Liver (tissue), 9 donors: Measurements from ENCODE around the gene RPS10. TPM values are rescaled to one million over a fixed set of nuclear protein-coding genes. Genes with fewer than 3 reads are reported as not detected.

Experiments
- DNase-seq: peaks from one replicate; pipeline ENCODE4 v3.0.0-alpha.2; 2017; ENCODE audit warnings: low spot score
- H3K27ac ChIP-seq, 2 donors: one replicate each; pipeline ENCODE4 v1.7.0; 2013; ENCODE audit warnings: inconsistent platforms in 2 of 2, low read length in 2 of 2, control low read depth in 1 of 2, low read depth in 1 of 2, mild to moderate bottlenecking in 1 of 2
- H3K27me3 ChIP-seq, 4 donors: one replicate each; pipeline versions ENCODE4 v1.6.1 to v1.7.0; 2013; ENCODE audit warnings: low read length in 3 of 4, inconsistent platforms in 1 of 4, mild to moderate bottlenecking in 1 of 4, moderate library complexity in 1 of 4; ENCODE audit not compliant: control insufficient read depth in 4 of 4, insufficient read depth in 4 of 4
- H3K36me3 ChIP-seq, 4 donors: one replicate each; pipeline versions ENCODE4 v1.6.1 to v1.7.0; 2013; ENCODE audit warnings: low read length in 3 of 4, mild to moderate bottlenecking in 3 of 4, low read depth in 1 of 4, moderate library complexity in 1 of 4; ENCODE audit not compliant: control insufficient read depth in 4 of 4, insufficient read depth in 3 of 4
- H3K4me1 ChIP-seq, 4 donors: one replicate each; pipeline versions ENCODE4 v1.6.1 to v1.7.0; 2013; ENCODE audit warnings: low read length in 3 of 4, mild to moderate bottlenecking in 3 of 4, moderate library complexity in 1 of 4; ENCODE audit not compliant: control insufficient read depth in 4 of 4, insufficient read depth in 4 of 4
- H3K4me3 ChIP-seq, 3 donors: one replicate each; pipeline versions ENCODE4 v1.6.1 to v1.7.0; 2013; ENCODE audit warnings: low read length in 3 of 3, control low read depth in 1 of 3, low read depth in 1 of 3, mild to moderate bottlenecking in 1 of 3
- H3K9ac ChIP-seq, 2 donors: one replicate each; pipeline ENCODE4 v1.7.0; 2013; ENCODE audit warnings: low read length in 2 of 2, mild to moderate bottlenecking in 2 of 2, moderate library complexity in 2 of 2, control low read depth in 1 of 2, low read depth in 1 of 2
- H3K9me3 ChIP-seq, 4 donors: one replicate each; pipeline versions ENCODE4 v1.6.1 to v1.7.0; 2013; ENCODE audit warnings: low read length in 3 of 4; ENCODE audit not compliant: control insufficient read depth in 4 of 4
- EGR1 ChIP-seq, 2 donors: IDR thresholded peaks; 2 replicates each; pipeline ENCODE4 v1.6.1; 2016 to 2018; ENCODE audit warnings: antibody characterized with exemption in 2 of 2, low read depth in 2 of 2
- FOXA1 ChIP-seq: IDR thresholded peaks from 2 replicates; pipeline ENCODE4 v1.6.1; 2016; ENCODE audit warnings: antibody characterized with exemption
- FOXA2 ChIP-seq: IDR thresholded peaks from 2 replicates; pipeline ENCODE4 v1.6.1; 2016; ENCODE audit warnings: antibody characterized with exemption
- GABPA ChIP-seq, 2 donors: IDR thresholded peaks in 1 of 2; conservative IDR thresholded peaks in 1 of 2; 2 replicates each; pipeline ENCODE4 v1.6.1; 2016; ENCODE audit warnings: antibody characterized with exemption in 2 of 2, mild to moderate bottlenecking in 1 of 2, moderate library complexity in 1 of 2
- HNF4A ChIP-seq, 2 donors: conservative IDR thresholded peaks; 2 replicates each; pipeline ENCODE4 v1.6.1; 2016; ENCODE audit warnings: antibody characterized with exemption in 2 of 2, mild to moderate bottlenecking in 2 of 2
- HNF4G ChIP-seq: IDR thresholded peaks from 2 replicates; pipeline ENCODE4 v1.6.1; 2016; ENCODE audit warnings: antibody characterized with exemption
- JUND ChIP-seq, 2 donors: IDR thresholded peaks; 2 replicates each; pipeline ENCODE4 v1.6.1; 2016; ENCODE audit warnings: antibody characterized with exemption in 2 of 2
- NR2F2 ChIP-seq: IDR thresholded peaks from 2 replicates; pipeline ENCODE4 v1.6.1; 2016; ENCODE audit warnings: antibody characterized with exemption
- RAD21 ChIP-seq, 2 donors: IDR thresholded peaks; 2 replicates each; pipeline ENCODE4 v1.6.1; 2016; ENCODE audit warnings: antibody characterized with exemption in 2 of 2, mild to moderate bottlenecking in 2 of 2
- RXRA ChIP-seq, 2 donors: IDR thresholded peaks; 2 replicates each; pipeline ENCODE4 v1.6.1; 2017 to 2018; ENCODE audit warnings: antibody characterized with exemption in 2 of 2, mild to moderate bottlenecking in 1 of 2
- SP1 ChIP-seq: IDR thresholded peaks from 2 replicates; pipeline ENCODE4 v1.6.1; 2018; ENCODE audit warnings: antibody characterized with exemption, mild to moderate bottlenecking
- TAF1 ChIP-seq: conservative IDR thresholded peaks from 2 replicates; pipeline ENCODE4 v1.6.1; 2016; ENCODE audit warnings: antibody characterized with exemption, mild to moderate bottlenecking
- YY1 ChIP-seq: IDR thresholded peaks from 2 replicates; pipeline ENCODE4 v1.6.1; 2016; ENCODE audit warnings: antibody characterized with exemption, mild to moderate bottlenecking
- WGBS: extraction: QIAGEN DNeasy Blood & Tissue Kit; methylation state at CpG from one replicate; pipeline ENCODE4 v1.1.7; 2013; 5-methylcytosine and 5-hydroxymethylcytosine counted together
- polyA plus RNA-seq, 2 donors: library from polyadenylated mRNA; stranded (reverse) in 1 of 2; unstranded in 1 of 2; fragments of 200-250 nt in 1 of 2; fragments of >200 nt in 1 of 2; fragmentation: Nextera tagmentation in 1 of 2; extraction: Ambion mirVana in 1 of 2; gene quantifications; one replicate each; pipeline versions ENCODE4 v1.2.1 to v1.2.3, GENCODE V29; 2013 to 2015
- total RNA-seq, 2 donors: library from RNA; depleted of rRNA; stranded (reverse); fragments of >200 nt; gene quantifications; one replicate each; pipeline ENCODE4 v1.2.3, GENCODE V29; 2014
- TF ChIP-seq, protein P1 (sequence below): fragments of 150-350 bp; IDR thresholded peaks from 2 replicates; pipeline ENCODE4 v1.5.1; 2017; ENCODE audit warnings: improper control_type of control experiment, low read depth, low read length; ENCODE audit not compliant: missing input control
- TF ChIP-seq, protein P2 (sequence below): IDR thresholded peaks from 2 replicates; pipeline ENCODE4 v1.6.1; 2016; ENCODE audit warnings: antibody characterized with exemption
- TF ChIP-seq, protein P3 (sequence below): IDR thresholded peaks from 2 replicates; pipeline ENCODE4 v1.6.1; 2016; ENCODE audit warnings: antibody characterized with exemption
- TF ChIP-seq, protein P4 (sequence below): IDR thresholded peaks from 2 replicates; pipeline ENCODE4 v1.6.1; 2016; ENCODE audit warnings: antibody characterized with exemption, mild to moderate bottlenecking
- TF ChIP-seq, protein P5 (sequence below): IDR thresholded peaks from 2 replicates; pipeline ENCODE4 v1.6.1; 2016; ENCODE audit warnings: antibody characterized with exemption
- donor health status: healthy.
- donor health status: healthy.
- donor health status: healthy.
- donor health status: healthy.
- donor health status: healthy.

RPS10 gene
- total and polyA plus RNA-seq, 4 donors: 294 to 970 (median 832) TPM

DNA sequence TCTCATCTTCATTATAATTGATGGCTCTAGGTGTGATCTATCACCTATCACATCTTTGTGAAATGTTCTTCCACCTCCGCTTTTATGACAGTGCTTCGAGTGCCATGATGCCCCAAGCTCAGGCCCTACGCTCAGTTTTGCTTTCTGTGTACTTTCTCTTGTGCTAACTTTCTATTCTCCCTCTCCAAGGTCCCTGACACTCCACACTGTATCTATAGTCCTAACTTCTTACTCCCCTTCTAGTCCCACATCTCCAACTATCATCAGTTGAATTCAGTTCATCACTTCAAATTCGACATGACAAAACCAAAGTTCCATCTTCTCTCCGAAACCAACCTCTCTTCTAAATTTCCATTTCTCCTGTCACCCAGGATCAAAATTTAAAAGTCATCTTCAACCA is 50.0 kb downstream of the RPS10 start:
- Histone ChIP-seq H3K36me3 (no peaks in the 10 kb centered on the region), H3K4me1 (peaks cover 0 to 4% (median 0%) of the 10 kb centered on the region in 4 donors), H3K27me3 (no peaks in the 10 kb centered on the region)

More for the DNA sequence above, 50.0 kb downstream of the RPS10 start:
- H3K9ac ChIP-seq: no peak overlapping the region
- 98% methylated on average over 5 of the region's 5 CpGs for WGBS
- TF ChIP-seq YY1 (no peak), FOXA2 (no peak), FOXA1 (no peak), RXRA (IDR thresholded peaks at IDR 0.05) (no peak), JUND (IDR thresholded peaks at IDR 0.05) (no peak), EGR1 (IDR thresholded peaks at IDR 0.05; ENCODE audit: low read depth in 2 of 2) (no peak), NR2F2 (no peak), HNF4A (conservative IDR thresholded peaks at IDR 0.05) (no peak), TAF1 (no peak), SP1 (no peak), GABPA (IDR thresholded peaks at IDR 0.05 in 1 of 2, conservative IDR thresholded peaks at IDR 0.05 in 1 of 2) (no peak), RAD21 (IDR thresholded peaks at IDR 0.05) (no peak), HNF4G (no peak)
- TF ChIP-seq, protein P1, sequence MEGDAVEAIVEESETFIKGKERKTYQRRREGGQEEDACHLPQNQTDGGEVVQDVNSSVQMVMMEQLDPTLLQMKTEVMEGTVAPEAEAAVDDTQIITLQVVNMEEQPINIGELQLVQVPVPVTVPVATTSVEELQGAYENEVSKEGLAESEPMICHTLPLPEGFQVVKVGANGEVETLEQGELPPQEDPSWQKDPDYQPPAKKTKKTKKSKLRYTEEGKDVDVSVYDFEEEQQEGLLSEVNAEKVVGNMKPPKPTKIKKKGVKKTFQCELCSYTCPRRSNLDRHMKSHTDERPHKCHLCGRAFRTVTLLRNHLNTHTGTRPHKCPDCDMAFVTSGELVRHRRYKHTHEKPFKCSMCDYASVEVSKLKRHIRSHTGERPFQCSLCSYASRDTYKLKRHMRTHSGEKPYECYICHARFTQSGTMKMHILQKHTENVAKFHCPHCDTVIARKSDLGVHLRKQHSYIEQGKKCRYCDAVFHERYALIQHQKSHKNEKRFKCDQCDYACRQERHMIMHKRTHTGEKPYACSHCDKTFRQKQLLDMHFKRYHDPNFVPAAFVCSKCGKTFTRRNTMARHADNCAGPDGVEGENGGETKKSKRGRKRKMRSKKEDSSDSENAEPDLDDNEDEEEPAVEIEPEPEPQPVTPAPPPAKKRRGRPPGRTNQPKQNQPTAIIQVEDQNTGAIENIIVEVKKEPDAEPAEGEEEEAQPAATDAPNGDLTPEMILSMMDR: no peak
- TF ChIP-seq, protein P2, sequence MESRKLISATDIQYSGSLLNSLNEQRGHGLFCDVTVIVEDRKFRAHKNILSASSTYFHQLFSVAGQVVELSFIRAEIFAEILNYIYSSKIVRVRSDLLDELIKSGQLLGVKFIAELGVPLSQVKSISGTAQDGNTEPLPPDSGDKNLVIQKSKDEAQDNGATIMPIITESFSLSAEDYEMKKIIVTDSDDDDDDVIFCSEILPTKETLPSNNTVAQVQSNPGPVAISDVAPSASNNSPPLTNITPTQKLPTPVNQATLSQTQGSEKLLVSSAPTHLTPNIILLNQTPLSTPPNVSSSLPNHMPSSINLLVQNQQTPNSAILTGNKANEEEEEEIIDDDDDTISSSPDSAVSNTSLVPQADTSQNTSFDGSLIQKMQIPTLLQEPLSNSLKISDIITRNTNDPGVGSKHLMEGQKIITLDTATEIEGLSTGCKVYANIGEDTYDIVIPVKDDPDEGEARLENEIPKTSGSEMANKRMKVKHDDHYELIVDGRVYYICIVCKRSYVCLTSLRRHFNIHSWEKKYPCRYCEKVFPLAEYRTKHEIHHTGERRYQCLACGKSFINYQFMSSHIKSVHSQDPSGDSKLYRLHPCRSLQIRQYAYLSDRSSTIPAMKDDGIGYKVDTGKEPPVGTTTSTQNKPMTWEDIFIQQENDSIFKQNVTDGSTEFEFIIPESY: no peak
- TF ChIP-seq, protein P3, sequence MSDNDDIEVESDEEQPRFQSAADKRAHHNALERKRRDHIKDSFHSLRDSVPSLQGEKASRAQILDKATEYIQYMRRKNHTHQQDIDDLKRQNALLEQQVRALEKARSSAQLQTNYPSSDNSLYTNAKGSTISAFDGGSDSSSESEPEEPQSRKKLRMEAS: no peak
- TF ChIP-seq, protein P4, sequence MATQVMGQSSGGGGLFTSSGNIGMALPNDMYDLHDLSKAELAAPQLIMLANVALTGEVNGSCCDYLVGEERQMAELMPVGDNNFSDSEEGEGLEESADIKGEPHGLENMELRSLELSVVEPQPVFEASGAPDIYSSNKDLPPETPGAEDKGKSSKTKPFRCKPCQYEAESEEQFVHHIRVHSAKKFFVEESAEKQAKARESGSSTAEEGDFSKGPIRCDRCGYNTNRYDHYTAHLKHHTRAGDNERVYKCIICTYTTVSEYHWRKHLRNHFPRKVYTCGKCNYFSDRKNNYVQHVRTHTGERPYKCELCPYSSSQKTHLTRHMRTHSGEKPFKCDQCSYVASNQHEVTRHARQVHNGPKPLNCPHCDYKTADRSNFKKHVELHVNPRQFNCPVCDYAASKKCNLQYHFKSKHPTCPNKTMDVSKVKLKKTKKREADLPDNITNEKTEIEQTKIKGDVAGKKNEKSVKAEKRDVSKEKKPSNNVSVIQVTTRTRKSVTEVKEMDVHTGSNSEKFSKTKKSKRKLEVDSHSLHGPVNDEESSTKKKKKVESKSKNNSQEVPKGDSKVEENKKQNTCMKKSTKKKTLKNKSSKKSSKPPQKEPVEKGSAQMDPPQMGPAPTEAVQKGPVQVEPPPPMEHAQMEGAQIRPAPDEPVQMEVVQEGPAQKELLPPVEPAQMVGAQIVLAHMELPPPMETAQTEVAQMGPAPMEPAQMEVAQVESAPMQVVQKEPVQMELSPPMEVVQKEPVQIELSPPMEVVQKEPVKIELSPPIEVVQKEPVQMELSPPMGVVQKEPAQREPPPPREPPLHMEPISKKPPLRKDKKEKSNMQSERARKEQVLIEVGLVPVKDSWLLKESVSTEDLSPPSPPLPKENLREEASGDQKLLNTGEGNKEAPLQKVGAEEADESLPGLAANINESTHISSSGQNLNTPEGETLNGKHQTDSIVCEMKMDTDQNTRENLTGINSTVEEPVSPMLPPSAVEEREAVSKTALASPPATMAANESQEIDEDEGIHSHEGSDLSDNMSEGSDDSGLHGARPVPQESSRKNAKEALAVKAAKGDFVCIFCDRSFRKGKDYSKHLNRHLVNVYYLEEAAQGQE: no peak
- TF ChIP-seq, protein P5, sequence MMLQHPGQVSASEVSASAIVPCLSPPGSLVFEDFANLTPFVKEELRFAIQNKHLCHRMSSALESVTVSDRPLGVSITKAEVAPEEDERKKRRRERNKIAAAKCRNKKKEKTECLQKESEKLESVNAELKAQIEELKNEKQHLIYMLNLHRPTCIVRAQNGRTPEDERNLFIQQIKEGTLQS: no peak
- no peak overlapping the region for H3K27ac ChIP-seq
- no peak for DNase-seq
- H3K4me3 ChIP-seq: no peak overlapping the region
- no peaks in the 10 kb centered on the region for H3K9me3 ChIP-seq
